Inflammatory macrophage treated with lipopolysaccharide for 4 hours (primary cell): Measurements from ENCODE around the gene TP53TG5.
"Not testable (repeated sequence)": the region's sequence is repeated elsewhere in the genome, so short reads cannot be mapped to it uniquely, and the experiment has no call there.

Experiments used
- DNase-seq: peaks from one replicate; pipeline ENCODE4 v3.0.0-alpha.2; 2020

The TP53TG5 gene

GRCh38 chr20:45363611-45364492 is 14.3 kb downstream of the TP53TG5 start:
- DNase-seq, result no peak

- DNase-seq, result peak; percentile 98
Observed at GRCh38 chr20:45362804-45363610, 15.1 kb downstream of the TP53TG5 start, which contains the start of gene SYS1. Gene SYS1, plus strand, starts transcription at chr20:45363156. Its CDS starts 376 bp downstream, at chr20:45363532.

- DNase-seq, result peak; percentile 69
Observed at GRCh38 chr20:45361793-45362192, 16.3 kb downstream of the TP53TG5 start.

- DNase-seq, result no peak
Observed at GRCh38 chr20:45359406-45360148, 18.5 kb downstream of the TP53TG5 start.

GRCh38 chr20:45359069-45359405 is 19.1 kb downstream of the TP53TG5 start:
- DNase-seq, result peak; percentile 41

GRCh38 chr20:45358282-45359068 is 19.6 kb downstream of the TP53TG5 start:
- peak; percentile 87 for DNase-seq

- DNase-seq, result peak; percentile 84
Observed at GRCh38 chr20:45355209-45356084, 22.7 kb downstream of the TP53TG5 start.

GRCh38 chr20:45354423-45355208 is 23.5 kb downstream of the TP53TG5 start:
- no peak for DNase-seq

GRCh38 chr20:45353746-45354145 is 24.4 kb downstream of the TP53TG5 start:
- no peak for DNase-seq

- DNase-seq, result no peak
Observed at GRCh38 chr20:45352729-45353128, 25.4 kb downstream of the TP53TG5 start.

- not testable (repeated sequence) for DNase-seq
Observed at GRCh38 chr20:45350795-45351194, 27.3 kb downstream of the TP53TG5 start.

GRCh38 chr20:45350217-45350616 is 27.9 kb downstream of the TP53TG5 start:
- no peak for DNase-seq

GRCh38 chr20:45347936-45348778 is 30.0 kb downstream of the TP53TG5 start, which contains the start of gene SDC4:
Gene SDC4, minus strand, starts transcription at chr20:45348424. Its CDS starts 40 bp downstream, at chr20:45348384.
- DNase-seq, result peak; percentile 83

- no peak for DNase-seq
Observed at GRCh38 chr20:45347297-45347935, 30.7 kb downstream of the TP53TG5 start.

GRCh38 chr20:45346851-45347250 is 31.3 kb downstream of the TP53TG5 start:
- no peak for DNase-seq

GRCh38 chr20:45346291-45346718 is 31.8 kb downstream of the TP53TG5 start:
- no peak for DNase-seq

GRCh38 chr20:45345104-45345936 is 32.8 kb downstream of the TP53TG5 start:
- DNase-seq, result no peak
